NCI-H187 treated with DMSO at 0.1 percent for 48 hours (cell line): Measurements from ENCODE around the gene CDCA5.

ENCODE experiments used
- DNase-seq: peaks from one replicate; lab custom pipeline; 2025; lab: John Stamatoyannopoulos, UW

The CDCA5 gene

GRCh38 chr11:65071907-65072630 lies 11.8 kb downstream of the CDCA5 start:
- no peak for DNase-seq

- no peak for DNase-seq
These were observed 14.6 kb downstream of the CDCA5 start for GRCh38 chr11:65069217-65069616.

DNA sequence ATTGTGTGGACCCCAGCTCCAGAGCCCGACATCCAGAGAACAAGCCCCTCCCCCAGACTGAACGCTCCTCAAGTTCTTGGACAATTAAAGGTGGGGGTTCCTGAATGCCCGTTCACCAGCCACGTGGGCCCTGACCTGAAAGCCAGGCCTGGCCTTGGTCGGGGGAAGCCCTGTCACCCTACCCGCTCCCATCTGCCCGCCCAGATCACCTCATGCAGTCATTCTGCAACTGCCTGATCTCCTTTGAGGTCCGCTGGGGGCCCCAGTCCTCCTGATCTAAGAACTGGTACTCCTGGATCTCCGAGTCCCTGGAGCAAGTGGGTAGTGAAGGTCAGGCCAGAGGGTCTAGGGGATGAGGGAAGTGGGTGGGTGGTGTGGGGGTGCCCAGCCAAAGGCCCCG lies 16.4 kb downstream of the CDCA5 start:
- no peak for DNase-seq

GRCh38 chr11:65066805-65067291 lies 17.0 kb downstream of the CDCA5 start:
- DNase-seq: peak; percentile 60

DNA sequence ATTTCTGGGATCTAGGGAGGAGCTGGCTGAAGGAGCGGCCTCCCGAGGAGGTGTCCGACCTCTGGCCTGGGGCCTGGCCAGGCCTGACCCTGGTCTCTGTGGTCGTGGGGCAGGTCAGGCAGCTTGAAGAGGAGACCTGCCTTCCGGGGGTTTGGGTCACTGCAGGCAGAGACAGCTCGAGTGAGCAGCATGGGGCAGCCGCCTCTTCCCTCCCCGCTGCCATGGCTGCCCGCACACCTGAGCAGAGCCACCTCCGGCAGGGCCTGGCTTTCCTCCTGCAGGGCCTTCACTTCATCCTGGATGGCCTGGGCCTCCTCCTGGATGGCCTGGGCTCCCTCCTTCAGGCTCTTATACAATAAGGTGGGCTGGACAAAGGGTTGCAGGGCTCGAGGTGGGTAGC lies 17.5 kb downstream of the CDCA5 start:
- no peak for DNase-seq

DNA sequence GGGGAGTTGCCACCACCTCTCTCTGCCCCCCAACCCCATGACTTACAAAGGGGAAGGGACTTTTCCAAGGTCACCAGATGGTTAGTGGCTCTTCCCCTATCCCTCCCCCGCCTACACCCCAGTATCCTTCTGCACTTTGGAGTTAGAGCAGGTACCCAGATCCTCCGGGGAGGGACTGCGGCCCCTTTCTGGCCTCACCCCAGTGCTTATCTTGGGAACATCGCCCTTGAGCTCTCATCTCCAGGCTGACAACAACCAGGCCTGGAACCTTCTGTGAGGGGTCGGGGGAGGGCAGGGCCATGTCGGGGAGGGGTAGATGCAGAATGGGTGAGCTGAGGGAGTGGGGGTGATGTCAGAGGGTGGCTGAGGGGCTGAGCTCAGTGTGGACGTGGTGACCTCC lies 18.0 kb downstream of the CDCA5 start:
- no peak for DNase-seq

DNA sequence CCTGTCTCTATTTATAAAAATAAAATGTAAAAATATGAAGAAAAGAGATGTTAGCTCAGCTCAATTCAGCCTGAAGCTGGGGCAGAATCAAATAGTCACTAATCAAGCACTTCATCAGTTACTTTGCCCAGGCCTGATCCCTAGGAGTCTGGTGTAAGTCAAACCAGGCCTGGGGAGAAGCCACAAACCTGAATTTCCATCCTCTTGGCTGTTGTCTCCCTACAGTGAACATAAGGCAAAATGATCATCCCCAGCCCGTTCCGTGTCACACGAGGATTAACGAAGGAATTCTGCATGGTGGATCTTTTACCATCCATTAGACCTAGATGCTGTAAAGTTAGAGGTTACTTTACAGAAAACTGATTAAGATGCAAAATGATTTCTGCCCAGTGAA lies 19.0 kb downstream of the CDCA5 start:
- no peak for DNase-seq

DNA sequence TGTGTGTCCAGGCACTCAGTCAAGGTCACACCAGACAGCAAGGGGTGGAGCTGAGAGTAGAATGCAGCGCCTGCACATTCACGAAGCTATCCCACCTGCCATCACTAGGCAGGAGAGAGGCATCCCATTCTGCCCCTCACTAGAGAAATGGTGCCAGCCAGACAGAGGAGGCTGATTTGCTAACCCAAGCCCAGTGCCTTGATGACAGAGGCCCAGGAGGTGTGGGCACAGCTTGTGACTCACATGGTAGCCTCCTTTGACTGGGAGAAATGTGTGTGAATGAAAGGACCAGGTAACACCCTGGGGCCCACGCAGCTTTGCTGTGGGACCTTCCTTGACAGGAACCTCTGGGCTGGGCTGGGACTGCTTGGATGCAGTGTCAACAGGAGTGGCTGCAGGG lies 20.3 kb downstream of the CDCA5 start:
- no peak for DNase-seq

DNA sequence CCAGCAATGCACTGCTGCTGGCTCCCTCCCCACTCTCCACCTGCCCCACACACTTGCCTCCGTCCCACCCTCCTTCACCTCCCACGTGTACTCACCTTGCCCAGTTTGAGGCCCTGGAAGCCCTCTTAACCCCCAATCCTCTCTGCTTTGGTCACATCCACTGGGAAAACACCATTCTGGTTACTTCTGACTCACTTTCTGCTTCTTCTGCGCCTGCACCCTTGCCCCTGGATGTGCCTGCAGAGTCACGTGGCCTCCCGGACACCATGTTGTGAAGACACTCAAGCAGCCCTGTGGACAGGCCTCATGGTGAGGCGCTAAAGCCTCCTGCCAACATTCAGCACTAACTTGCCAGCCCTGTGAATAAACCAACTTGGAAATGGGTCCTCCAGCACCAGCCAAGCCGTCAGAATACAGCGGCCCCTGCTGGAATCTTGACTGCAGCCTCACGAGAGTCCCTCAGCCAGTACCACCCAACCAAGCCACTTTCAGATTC lies 22.9 kb downstream of the CDCA5 start:
- DNase-seq: no peak

DNA sequence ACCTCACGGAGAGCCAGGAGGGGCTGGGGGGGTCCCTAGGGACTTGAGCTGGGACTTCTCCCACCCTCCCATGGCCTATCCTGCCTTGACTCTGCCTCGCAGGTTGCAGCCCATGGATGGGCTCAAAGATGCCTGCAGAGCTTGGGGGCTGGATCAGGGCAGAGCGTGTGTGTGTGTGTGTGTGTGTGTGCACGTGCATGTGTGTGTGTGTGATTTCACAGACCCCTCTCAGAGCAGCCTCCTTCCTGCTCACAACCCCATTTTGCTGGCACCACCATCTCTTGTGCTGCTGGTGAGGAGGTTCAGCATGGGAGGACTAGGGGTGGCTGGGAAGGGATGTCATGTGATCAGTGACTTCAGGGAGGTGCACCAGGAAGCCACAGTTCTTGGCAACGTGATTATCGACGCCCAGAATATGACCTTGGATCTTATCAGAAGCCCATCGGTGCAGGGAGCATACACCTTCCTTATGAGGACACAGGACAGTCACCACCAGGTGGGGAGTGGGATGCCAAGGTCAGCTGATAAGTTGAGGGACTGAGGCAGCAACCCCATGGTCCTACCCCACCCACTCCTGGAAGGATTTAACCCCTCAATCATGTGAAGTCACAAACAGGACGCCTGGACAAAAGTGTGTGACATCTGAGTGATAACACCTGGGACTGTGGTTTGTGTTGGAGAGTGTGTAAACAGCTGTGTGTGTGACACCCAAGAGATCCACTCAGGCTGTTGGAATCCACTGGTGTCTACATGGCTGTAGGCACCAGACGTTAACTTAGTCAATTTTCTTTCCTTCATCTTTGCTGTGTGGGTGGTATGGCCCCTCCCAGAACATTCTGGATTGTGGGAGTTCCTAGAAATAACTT lies 23.6 kb downstream of the CDCA5 start:
- no peak for DNase-seq

- no peak for DNase-seq
These were observed 24.3 kb downstream of the CDCA5 start for GRCh38 chr11:65059523-65059922.

GRCh38 chr11:65058419-65059054 lies 25.3 kb downstream of the CDCA5 start, which contains the start of gene NAALADL1:
TSS of gene NAALADL1 (minus strand) at chr11:65058553. CDS start at chr11:65058521, 32 bp downstream.
- no peak for DNase-seq

DNA sequence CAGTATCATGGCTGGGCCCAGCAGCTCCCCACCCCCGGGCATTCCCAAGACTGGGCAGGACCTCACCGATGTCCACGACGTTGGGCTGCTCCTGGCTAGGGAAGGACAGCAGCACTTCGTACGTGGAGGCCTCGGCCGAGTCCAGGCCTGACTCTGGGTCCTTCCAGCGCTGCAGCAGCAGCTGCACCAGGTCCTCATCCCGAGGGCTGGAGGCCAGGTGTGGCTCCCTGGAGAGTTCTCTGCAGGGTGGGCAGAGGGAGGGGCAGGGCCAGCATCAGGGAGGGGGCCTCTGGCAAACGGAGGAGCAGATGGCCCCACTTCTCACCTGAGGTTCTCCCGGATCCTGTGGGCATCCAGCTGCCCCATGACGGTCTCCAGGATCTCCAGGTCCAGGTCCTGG lies 25.8 kb downstream of the CDCA5 start:
- DNase-seq: no peak

DNA sequence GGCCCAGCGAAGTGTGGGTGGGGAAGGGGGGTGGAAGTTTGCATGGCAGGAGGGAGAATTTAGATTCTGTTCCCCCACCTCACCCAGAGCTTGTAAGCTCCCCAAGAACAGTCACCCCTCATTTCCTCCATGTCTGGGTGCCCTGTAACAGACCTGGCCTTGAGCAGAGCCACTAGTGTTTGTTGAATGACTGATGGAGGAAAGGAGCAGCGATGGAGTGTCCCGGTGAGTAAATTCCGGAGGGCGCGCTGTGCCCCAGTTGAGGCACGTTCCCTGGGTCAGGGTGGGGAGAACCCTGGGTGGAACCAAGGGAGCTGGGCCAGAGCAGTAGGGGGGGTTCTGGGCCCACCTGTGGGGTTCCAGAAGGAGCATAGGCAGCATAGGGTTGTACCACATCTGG lies 26.3 kb downstream of the CDCA5 start:
- DNase-seq: no peak

GRCh38 chr11:65056999-65057398 lies 26.8 kb downstream of the CDCA5 start:
- DNase-seq: no peak

DNA sequence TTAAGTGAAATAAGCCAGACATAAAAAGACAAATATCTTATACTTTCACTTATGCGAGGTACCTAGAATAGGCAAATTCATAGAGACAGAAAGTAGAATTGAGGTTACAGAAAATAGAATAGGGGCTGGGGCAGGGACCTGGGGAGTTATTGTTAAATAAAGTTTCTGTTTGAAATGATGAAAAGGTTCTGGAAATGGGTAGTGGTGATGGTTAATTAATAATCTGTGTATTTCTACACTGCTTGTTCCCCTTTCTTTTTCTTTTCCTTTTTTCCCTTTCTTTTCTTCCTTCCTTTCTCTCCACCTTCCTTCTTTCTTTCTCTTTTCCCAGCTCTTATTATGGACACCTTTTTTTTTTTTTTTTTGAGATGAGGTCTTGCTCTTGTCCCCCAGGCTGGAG lies 28.3 kb downstream of the CDCA5 start:
- no peak for DNase-seq

DNA sequence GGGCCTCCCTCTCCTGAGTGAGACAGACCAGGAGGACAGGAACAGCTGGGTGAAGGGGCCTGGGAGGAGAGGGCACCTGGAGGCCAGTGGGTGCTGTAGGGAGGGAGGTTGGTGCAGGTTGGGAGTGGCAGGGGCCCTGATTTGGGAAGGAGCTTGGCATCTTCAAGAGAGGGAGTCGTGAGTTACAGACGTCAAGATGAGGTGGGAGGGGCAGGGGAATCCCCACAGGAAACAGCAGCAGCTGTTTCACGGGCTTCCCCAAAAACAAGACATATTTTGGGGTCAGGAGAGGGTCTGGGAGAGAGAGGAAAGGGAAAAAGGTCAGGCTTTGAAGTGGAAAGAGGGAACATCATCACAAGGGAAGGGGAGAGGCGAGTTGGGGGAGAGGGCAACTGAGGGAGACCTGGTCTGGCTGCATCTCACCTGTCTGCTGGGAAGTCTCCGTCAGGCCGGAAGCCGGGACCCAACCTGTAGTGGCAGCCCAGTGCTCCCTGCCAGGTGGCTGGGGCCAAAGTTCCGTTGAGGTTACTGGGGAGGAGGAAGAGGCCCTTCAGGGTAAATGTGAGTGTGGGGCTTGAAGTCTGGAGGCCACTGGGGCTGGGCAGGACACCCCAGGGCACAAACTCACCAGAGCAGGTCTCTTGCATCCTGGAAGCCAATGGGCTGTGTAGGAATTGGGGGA lies 29.9 kb downstream of the CDCA5 start:
- DNase-seq: no peak

GRCh38 chr11:65051398-65051858 lies 32.4 kb downstream of the CDCA5 start:
- DNase-seq: no peak

DNA sequence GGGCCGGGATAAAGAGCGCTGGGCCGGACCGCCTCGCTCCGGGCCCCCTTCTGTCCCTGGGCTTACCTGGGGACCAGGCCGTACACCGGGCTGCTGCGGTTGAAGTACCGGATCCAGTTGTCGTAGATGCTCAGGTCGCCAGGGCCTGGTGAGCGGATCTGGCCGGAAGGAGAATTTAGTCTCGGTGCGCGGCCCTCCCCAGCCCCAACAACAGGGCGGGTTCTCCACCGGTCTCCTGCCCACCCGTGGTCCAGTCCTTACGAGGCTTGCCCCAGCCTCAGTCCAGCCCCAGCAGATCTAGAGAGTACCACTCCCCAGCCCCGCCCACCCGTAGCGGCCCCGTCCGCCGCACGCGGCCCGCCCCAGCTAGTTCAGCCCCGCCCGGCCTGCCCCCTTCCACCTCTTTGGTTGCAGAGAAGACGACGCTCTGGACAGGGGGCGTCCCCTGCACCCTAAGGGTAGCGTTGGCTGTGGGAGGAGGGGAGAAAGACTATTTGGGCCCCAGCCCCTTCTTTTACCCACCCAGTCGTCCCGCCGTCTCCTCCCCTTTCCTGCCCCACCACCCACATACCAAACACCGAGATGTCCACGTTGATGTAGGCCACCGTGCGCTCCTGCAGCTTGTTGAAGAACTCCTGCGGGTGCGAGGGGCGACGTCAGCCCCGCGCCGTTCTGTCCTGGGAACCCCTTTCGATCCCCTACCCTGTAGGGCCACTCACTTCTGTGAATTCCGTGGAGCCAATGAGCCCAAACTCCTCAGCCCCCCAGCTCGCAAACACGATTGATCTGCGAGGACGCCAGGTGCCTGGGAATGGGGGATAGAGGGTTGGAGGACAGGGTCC lies 36.0 kb downstream of the CDCA5 start:
- no peak for DNase-seq

- no peak for DNase-seq
These were observed 38.1 kb downstream of the CDCA5 start for GRCh38 chr11:65045728-65046127.

DNA sequence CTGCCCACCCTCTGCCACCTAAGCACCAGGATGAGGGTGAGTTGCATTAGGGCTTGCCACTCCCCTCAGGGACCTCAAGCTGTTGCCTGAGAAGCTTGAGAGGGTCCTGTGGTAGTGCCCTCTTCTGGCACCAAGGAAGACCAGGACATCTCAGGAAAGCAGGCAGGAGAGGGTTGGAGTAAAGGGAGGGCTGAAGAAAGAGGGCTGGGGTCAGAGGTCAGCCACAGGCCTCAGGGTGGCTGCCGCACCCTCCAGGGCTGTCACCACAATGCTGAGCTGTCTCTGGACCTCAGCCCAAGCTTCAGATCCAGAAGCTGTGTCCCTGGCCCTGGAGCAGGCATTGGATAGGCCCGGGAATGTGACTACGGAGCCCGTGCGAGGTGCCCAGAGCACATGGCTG lies 38.8 kb downstream of the CDCA5 start:
- DNase-seq: no peak
